ENCODE measurements around the gene TNS1. TPM values are rescaled to one million over a fixed set of nuclear protein-coding genes. Genes with fewer than 3 reads are reported as not detected.
"Not testable (repeated sequence)": the region's sequence is repeated elsewhere in the genome, so short reads cannot be mapped to it uniquely, and the experiment has no call there.

Gene TNS1
- total RNA-seq: 11.3 and 14.5 TPM in 2 replicates
- long read RNA-seq, partial matches to known transcripts: 1 of 2 reads
- long read RNA-seq, other reads (novel, unspliced or antisense): 1 of 2 reads

DNA sequence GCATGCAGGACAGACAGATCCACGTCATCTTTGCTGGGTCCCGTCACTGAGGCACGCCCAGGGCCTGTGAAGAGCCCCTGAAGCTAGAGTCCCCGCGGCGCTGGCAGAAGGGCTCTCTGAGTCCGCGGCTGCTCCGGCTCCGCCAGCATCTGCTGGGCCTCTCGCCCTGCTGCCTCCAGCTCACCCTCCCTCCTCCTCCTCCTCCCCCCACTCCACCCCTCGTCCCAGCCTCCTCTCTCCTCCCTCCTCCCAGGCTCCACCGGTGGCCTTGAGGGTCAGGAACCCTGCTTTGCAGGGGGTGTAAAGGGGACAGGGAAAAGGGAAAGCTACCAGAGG, at the start of gene TNS1:
Gene TNS1, minus strand, starts transcription at position 151 of the 336 bp plus-strand sequence. Its CDS starts 123 bp downstream, at position 28.
- H3K36me3 Mint-ChIP-seq (ENCODE audit: low read depth): no peaks in the 10 kb centered on the region
- H3K4me3 Mint-ChIP-seq: peak within 1 kb of the TSS; percentile 79
- H3K27ac Mint-ChIP-seq (ENCODE audit: unreplicated experiment): peak within 1 kb of the TSS; percentile 87
- H3K9me3 Mint-ChIP-seq: no peaks in the 10 kb centered on the region
- DNase-seq (ENCODE audit: low read depth, low spot score): no peak
- H3K27me3 Mint-ChIP-seq (ENCODE audit: low read depth): peaks cover 1% of the 10 kb centered on the region
- TF ChIP-seq, protein P1, sequence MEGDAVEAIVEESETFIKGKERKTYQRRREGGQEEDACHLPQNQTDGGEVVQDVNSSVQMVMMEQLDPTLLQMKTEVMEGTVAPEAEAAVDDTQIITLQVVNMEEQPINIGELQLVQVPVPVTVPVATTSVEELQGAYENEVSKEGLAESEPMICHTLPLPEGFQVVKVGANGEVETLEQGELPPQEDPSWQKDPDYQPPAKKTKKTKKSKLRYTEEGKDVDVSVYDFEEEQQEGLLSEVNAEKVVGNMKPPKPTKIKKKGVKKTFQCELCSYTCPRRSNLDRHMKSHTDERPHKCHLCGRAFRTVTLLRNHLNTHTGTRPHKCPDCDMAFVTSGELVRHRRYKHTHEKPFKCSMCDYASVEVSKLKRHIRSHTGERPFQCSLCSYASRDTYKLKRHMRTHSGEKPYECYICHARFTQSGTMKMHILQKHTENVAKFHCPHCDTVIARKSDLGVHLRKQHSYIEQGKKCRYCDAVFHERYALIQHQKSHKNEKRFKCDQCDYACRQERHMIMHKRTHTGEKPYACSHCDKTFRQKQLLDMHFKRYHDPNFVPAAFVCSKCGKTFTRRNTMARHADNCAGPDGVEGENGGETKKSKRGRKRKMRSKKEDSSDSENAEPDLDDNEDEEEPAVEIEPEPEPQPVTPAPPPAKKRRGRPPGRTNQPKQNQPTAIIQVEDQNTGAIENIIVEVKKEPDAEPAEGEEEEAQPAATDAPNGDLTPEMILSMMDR (conservative IDR thresholded peaks at IDR 0.05): no peak
- H3K4me1 Mint-ChIP-seq: peaks cover 42% of the 10 kb centered on the region

- TF ChIP-seq, protein P1 (conservative IDR thresholded peaks at IDR 0.05): no peak
- DNase-seq (ENCODE audit: low read depth, low spot score): no peak
- H3K9me3 Mint-ChIP-seq: no peaks in the 10 kb centered on the region
Measured at GRCh38 chr2:218051903-218052302, 49.1 kb upstream of the TNS1 start.

GRCh38 chr2:218047536-218048225, 44.9 kb upstream of the TNS1 start:
- no peaks in the 10 kb centered on the region for H3K4me1 Mint-ChIP-seq
- no peak overlapping the region for H3K27ac Mint-ChIP-seq (ENCODE audit: unreplicated experiment)
- DNase-seq (ENCODE audit: low read depth, low spot score): no peak
- H3K4me3 Mint-ChIP-seq: no peak overlapping the region
- H3K9me3 Mint-ChIP-seq: no peaks in the 10 kb centered on the region
- peaks cover 2% of the 10 kb centered on the region for H3K27me3 Mint-ChIP-seq (ENCODE audit: low read depth)
- TF ChIP-seq, protein P1 (conservative IDR thresholded peaks at IDR 0.05): no peak
- H3K36me3 Mint-ChIP-seq (ENCODE audit: low read depth): no peaks in the 10 kb centered on the region

More at GRCh38 chr2:218051903-218052302, 49.1 kb upstream of the TNS1 start:
- H3K4me1 Mint-ChIP-seq: no peaks in the 10 kb centered on the region
- no peaks in the 10 kb centered on the region for H3K36me3 Mint-ChIP-seq (ENCODE audit: low read depth)
- H3K4me3 Mint-ChIP-seq: no peak overlapping the region
- peaks cover 2% of the 10 kb centered on the region for H3K27me3 Mint-ChIP-seq (ENCODE audit: low read depth)
- no peak overlapping the region for H3K27ac Mint-ChIP-seq (ENCODE audit: unreplicated experiment)

DNA sequence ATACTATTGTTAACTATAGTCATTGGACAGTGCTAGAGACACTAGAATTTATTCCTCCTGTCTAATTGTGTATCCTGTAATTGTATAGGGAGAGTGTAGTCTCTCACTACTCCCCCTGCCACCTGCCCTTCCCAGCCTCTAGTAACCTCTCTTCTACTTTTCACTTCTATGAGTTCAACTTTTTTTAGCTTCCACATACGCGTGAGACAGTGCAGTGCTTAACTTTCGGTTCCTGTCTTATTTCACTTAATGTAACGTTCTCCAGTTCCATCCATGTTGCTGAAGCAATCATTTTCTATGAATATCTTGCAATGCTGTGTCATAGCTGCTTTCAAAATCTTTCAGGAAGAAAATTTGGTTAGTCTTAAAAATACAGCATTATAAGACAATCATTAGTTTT, 43.4 kb upstream of the TNS1 start:
- TF ChIP-seq, protein P1 (conservative IDR thresholded peaks at IDR 0.05): no peak
- Mint-ChIP-seq H3K4me1 (no peaks in the 10 kb centered on the region), H3K27me3 (ENCODE audit: low read depth) (peaks cover 10% of the 10 kb centered on the region), H3K36me3 (ENCODE audit: low read depth) (no peaks in the 10 kb centered on the region), H3K9me3 (peaks cover 2% of the 10 kb centered on the region), H3K4me3 (no peak overlapping the region), H3K27ac (ENCODE audit: unreplicated experiment) (no peak overlapping the region)
- no peak for DNase-seq (ENCODE audit: low read depth, low spot score)

- not testable (repeated sequence) for H3K4me1 Mint-ChIP-seq
Measured at GRCh38 chr2:218044599-218044998, 41.8 kb upstream of the TNS1 start.

GRCh38 chr2:218043701-218044109, 40.9 kb upstream of the TNS1 start:
- no peak overlapping the region for H3K27ac Mint-ChIP-seq (ENCODE audit: unreplicated experiment)
- H3K4me3 Mint-ChIP-seq: no peak overlapping the region

More at GRCh38 chr2:218044599-218044998, 41.8 kb upstream of the TNS1 start:
- H3K4me3 Mint-ChIP-seq; DNase-seq (ENCODE audit: low read depth, low spot score); H3K36me3 Mint-ChIP-seq (ENCODE audit: low read depth); H3K27ac Mint-ChIP-seq (ENCODE audit: unreplicated experiment); H3K9me3 Mint-ChIP-seq: not testable (repeated sequence)
- peaks cover 25% of the 10 kb centered on the region for H3K27me3 Mint-ChIP-seq (ENCODE audit: low read depth)

More at GRCh38 chr2:218043701-218044109, 40.9 kb upstream of the TNS1 start:
- DNase-seq (ENCODE audit: low read depth, low spot score): no peak
- Mint-ChIP-seq H3K27me3 (ENCODE audit: low read depth) (peaks cover 33% of the 10 kb centered on the region), H3K9me3 (peaks cover 2% of the 10 kb centered on the region), H3K4me1 (no peaks in the 10 kb centered on the region), H3K36me3 (ENCODE audit: low read depth) (no peaks in the 10 kb centered on the region)
- TF ChIP-seq, protein P1 (conservative IDR thresholded peaks at IDR 0.05): no peak

Data from neural crest cell (in vitro differentiated cells).